GM04504 (cell line): ENCODE results near the gene GIMAP8.

ENCODE experiments used
- DNase-seq: peaks from one replicate; pipeline ENCODE4 v3.0.0-alpha.2; 2012; ENCODE audit warnings: low read depth

Gene GIMAP8

GRCh38 chr7:150411606-150412005, 38.8 kb upstream of the GIMAP8 start:
- DNase-seq: no peak

GRCh38 chr7:150412016-150412415, 38.4 kb upstream of the GIMAP8 start:
- DNase-seq: no peak

GRCh38 chr7:150412518-150413488, 37.6 kb upstream of the GIMAP8 start:
- DNase-seq: no peak

GRCh38 chr7:150413640-150414081, 36.8 kb upstream of the GIMAP8 start:
- DNase-seq: no peak

- no peak for DNase-seq
These were observed 35.0 kb upstream of the GIMAP8 start for GRCh38 chr7:150415161-150416153.

GRCh38 chr7:150417239-150417638, 33.2 kb upstream of the GIMAP8 start:
- DNase-seq: no peak

- DNase-seq: no peak
These were observed 32.6 kb upstream of the GIMAP8 start for GRCh38 chr7:150417863-150418262.

GRCh38 chr7:150420242-150420641, 30.2 kb upstream of the GIMAP8 start:
- DNase-seq: no peak

GRCh38 chr7:150420987-150421674, 29.3 kb upstream of the GIMAP8 start:
- peak; percentile 49 for DNase-seq

GRCh38 chr7:150421831-150422230, 28.6 kb upstream of the GIMAP8 start:
- no peak for DNase-seq

GRCh38 chr7:150425670-150426069, 24.8 kb upstream of the GIMAP8 start:
- DNase-seq: no peak

GRCh38 chr7:150428671-150429451, 21.6 kb upstream of the GIMAP8 start:
- DNase-seq: peak; percentile 88

- DNase-seq: no peak
These were observed 20.7 kb upstream of the GIMAP8 start for GRCh38 chr7:150429699-150430098.

- DNase-seq: no peak
These were observed 19.9 kb upstream of the GIMAP8 start for GRCh38 chr7:150430465-150431085.

GRCh38 chr7:150431839-150432658, 18.4 kb upstream of the GIMAP8 start:
- no peak for DNase-seq

GRCh38 chr7:150432915-150433892, 17.2 kb upstream of the GIMAP8 start:
- DNase-seq: no peak

GRCh38 chr7:150434240-150434639, 16.2 kb upstream of the GIMAP8 start:
- DNase-seq: no peak

- DNase-seq: no peak
These were observed 15.4 kb upstream of the GIMAP8 start for GRCh38 chr7:150435047-150435389.
